Measurements from ENCODE around the gene CABP1.

- TF ChIP-seq POLR2A (IDR thresholded peaks at IDR 0.05) (no peak), CTCF (IDR thresholded peaks at IDR 0.05) (no peak)
Measured at GRCh38 chr12:120654656-120655055, 14.2 kb downstream of the CABP1 start.
